GM06990 (cell line): ENCODE results near the gene WNT9A.

Experiments used
- DNase-seq: peaks from one replicate; pipeline ENCODE4 v3.0.0-alpha.2; 2011; ENCODE audit not compliant: insufficient read length; ENCODE audit errors: extremely low read depth
- H3K27me3 ChIP-seq: replicated peaks from 2 replicates; pipeline ENCODE4 v1.6.0; 2011; ENCODE audit warnings: low read length; ENCODE audit not compliant: control insufficient read depth, insufficient read depth
- H3K36me3 ChIP-seq: 2 replicates; pipeline ENCODE4 v1.5.1; 2011; ENCODE audit warnings: low read length; ENCODE audit not compliant: control insufficient read depth, insufficient read depth
- H3K4me3 ChIP-seq: replicated peaks from 2 replicates; pipeline ENCODE4 v1.5.1; 2011; ENCODE audit warnings: low read depth, mild to moderate bottlenecking, control low read depth, low read length
- CTCF ChIP-seq: IDR thresholded peaks from 2 replicates; pipeline ENCODE4 v1.5.1; 2011; ENCODE audit warnings: low read length, control low read depth, mild to moderate bottlenecking, inconsistent platforms; ENCODE audit not compliant: insufficient read depth, poor library complexity, severe bottlenecking

WNT9A gene

GRCh38 chr1:227888404-227889046 lies 59.2 kb downstream of the WNT9A start:
- no peaks in the 10 kb centered on the region for H3K36me3 ChIP-seq
- no peak overlapping the region for H3K4me3 ChIP-seq
- no peak for DNase-seq
- no peak for TF ChIP-seq CTCF
- no peaks in the 10 kb centered on the region; the same call in 1 of the 2 replicates for H3K27me3 ChIP-seq

GRCh38 chr1:227887697-227888403 lies 59.9 kb downstream of the WNT9A start:
- H3K36me3 ChIP-seq: no peaks in the 10 kb centered on the region
- no peak overlapping the region for H3K4me3 ChIP-seq
- DNase-seq: no peak
- no peaks in the 10 kb centered on the region; the same call in 1 of the 2 replicates for H3K27me3 ChIP-seq
- no peak for TF ChIP-seq CTCF

GRCh38 chr1:227886993-227887696 lies 60.6 kb downstream of the WNT9A start:
- Histone ChIP-seq H3K36me3 (no peaks in the 10 kb centered on the region), H3K27me3 (no peaks in the 10 kb centered on the region; the same call in 1 of the 2 replicates), H3K4me3 (no peak overlapping the region; the same call in 1 of the 2 replicates)
- DNase-seq: no peak
- TF ChIP-seq CTCF: no peak

- no peak for TF ChIP-seq CTCF
- Histone ChIP-seq H3K4me3 (no peak overlapping the region), H3K27me3 (no peaks in the 10 kb centered on the region), H3K36me3 (no peaks in the 10 kb centered on the region)
- no peak for DNase-seq
These were observed 61.2 kb downstream of the WNT9A start for GRCh38 chr1:227886503-227886961.

- no peaks in the 10 kb centered on the region for H3K27me3 ChIP-seq
- no peak for TF ChIP-seq CTCF
- DNase-seq: no peak
- no peak overlapping the region for H3K4me3 ChIP-seq
- H3K36me3 ChIP-seq: no peaks in the 10 kb centered on the region
These were observed 61.9 kb downstream of the WNT9A start for GRCh38 chr1:227885648-227886502.
